CD4-positive, alpha-beta T cell treated with Interleukin-4 for 4 hours (primary cell): ENCODE data around the gene C20orf141.
"Not testable (repeated sequence)": the region's sequence is repeated elsewhere in the genome, so short reads cannot be mapped to it uniquely, and the experiment has no call there.

ENCODE experiments used
- DNase-seq: peaks from one replicate; pipeline ENCODE4 v3.0.0-alpha.2; 2020

Gene C20orf141

DNA sequence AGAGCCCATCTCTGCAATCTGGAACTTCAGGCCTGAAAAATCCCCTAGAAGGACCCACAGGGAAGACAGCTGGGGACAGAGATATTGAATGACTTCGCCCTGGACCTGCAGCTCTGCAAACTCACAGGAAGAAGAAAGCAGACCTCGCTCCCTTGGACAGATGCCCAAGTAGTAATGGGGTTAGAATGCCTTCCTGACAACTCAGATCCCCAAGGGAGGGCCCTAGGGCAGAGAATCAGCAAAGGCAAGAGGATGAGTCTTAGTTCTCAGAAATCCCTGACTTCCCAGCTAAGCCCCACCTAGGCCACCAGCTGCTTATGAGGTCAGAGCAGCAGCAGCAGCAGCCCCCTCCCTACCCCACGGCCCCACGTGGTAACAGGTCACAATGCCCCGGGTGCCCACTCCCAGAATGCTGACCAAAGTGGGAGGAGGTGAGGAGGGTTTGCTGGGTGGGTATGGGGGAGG lies at the start of gene C20orf141:
TSS of gene C20orf141 (plus strand) at position 401 of the 465 bp plus-strand sequence. CDS start 198 bp downstream, outside the sequence.
- no peak for DNase-seq

DNA sequence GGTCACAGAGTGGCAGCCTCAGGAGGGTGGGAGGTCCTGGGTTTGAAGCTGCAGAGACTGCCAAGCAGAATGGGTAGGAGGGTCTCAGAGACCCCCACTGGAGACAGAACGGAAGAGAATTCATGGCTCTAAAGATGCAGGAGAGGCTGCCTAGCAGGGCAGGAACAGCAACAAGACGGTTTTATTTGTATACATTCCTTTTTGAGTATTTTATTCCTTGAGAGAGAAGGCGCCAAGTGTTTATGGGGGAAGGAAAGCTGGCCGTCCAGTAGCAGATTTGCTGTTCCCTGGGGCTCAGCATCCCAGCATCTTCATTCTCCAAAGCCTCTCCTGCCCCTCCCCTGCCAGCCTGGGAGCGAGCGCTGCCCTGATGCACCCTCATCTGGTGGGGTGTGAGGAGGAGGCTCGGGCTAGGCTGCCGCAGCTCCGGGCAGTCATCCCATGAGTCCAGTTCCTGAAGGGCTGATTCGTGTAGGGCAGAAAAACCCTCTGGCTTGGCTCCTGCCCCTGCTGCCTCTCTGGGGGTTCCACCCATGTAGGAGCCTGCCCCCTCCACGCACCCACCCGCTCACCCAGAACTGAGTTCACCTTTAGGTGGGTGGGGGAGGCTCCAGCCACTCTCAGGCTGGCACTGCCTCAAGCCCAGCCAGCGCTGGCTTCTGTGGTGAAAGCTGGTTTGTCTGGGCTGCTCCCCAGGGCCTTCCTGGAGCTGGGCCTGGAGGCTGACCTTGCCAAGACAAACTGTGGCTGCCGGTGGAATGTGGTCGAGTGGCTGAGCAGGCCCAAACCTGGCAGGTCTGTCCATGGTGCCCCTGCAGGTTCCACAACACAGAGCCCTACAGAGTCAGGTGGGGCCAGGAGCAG lies 46.8 kb upstream of the C20orf141 start:
- no peak for DNase-seq

DNA sequence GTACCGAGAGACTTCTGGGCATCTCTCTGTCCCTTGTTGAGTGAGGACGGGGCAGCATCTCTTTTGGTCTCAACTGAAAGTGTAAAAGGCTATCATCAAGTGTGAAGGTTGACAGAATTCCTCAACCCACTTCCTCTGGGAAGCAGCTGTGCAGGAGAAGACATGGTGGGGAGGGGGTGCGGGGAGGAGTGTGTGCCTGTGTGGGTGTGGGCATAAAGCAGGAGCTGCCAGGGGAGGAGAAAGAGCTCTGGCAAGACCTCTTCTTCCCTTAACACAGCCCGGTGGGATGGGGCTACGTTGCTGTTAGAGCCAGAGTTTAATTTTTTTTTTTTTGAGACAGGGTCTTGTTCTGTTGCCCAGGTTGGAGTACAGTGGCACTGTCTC lies 46.2 kb upstream of the C20orf141 start:
- no peak for DNase-seq

DNA sequence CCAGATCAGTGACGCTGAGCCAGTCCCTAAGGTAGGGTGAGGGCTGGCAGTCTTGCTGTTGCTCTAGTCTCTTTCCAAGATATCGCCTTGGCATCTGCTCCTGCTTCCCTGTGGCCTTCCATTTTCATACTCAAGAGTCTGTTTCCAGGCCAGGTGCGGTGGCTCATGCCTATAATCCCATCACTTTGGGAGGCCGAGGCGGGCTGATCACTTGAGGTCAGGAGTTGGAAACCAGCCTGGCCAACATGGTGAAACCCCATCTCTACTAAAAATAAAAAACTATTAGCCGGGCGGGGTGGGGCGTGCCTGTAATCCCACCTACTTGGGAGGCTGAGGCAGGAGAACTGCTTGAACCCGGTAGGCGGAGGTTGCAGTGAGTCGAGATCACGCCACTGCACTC lies 44.7 kb upstream of the C20orf141 start:
- DNase-seq, result not testable (repeated sequence)

GRCh38 chr20:2771631-2772080 lies 43.1 kb upstream of the C20orf141 start:
- no peak for DNase-seq

DNA sequence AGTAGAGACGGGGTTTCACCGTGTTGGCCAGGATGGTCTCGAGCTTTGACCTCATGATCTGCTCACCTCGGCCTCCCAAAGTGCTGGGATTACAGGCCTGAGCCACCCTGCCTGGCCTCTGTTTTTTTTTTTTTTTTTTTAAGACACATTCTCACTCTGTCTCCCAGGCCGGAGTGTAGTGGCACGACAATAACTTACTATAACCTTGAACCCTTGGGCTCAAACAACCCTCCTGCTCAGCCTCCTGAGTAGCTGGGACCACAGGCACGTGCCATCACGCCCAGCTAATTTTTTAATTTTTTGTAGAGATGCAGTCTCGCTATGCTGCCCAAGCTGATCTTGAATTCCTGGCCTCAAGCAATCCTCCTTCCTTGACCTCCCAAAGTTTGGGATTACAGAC lies 41.0 kb upstream of the C20orf141 start:
- DNase-seq, result no peak

DNA sequence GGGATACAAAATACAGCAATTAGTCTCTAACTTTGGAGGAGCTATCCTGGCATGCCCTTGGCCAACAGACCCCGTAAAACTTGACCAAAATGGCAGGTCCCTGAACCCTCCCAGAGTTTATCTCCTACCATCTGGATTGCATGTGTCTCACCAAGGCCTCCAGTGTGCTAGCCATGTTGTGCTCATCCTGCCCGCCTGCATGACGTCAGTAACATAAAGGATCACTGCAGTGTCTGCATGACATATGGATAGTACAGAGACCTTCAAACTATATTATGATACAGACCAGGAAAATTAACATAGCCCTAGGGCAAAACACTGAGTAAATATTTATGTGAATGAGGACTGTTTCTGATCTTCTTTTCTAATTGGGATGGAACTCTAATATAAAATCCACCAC lies 39.6 kb upstream of the C20orf141 start:
- DNase-seq, result no peak

- no peak for DNase-seq
These were observed 36.0 kb upstream of the C20orf141 start for GRCh38 chr20:2778602-2779321.

DNA sequence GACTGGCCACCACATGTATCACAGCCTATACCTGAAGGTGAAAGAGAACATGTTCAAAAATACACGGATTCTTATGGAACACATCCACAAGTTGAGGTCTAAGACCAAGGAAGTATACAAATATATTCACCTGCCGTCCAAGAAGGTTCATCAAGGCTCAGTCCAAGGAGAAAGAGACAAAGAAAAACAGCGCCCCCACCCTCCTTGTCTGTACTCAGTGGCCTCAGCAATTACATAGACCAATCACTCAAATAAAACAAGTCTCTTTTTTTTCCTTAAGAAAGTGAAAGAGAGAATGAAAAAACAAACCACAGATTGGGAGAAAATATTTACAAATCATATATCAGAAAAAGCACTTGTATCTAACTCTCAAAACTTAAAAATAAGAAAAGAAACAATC lies 33.8 kb upstream of the C20orf141 start:
- no peak for DNase-seq

GRCh38 chr20:2783908-2784566 lies 30.8 kb upstream of the C20orf141 start:
- DNase-seq, result no peak

GRCh38 chr20:2793471-2793870 lies 21.3 kb upstream of the C20orf141 start:
- no peak for DNase-seq

DNA sequence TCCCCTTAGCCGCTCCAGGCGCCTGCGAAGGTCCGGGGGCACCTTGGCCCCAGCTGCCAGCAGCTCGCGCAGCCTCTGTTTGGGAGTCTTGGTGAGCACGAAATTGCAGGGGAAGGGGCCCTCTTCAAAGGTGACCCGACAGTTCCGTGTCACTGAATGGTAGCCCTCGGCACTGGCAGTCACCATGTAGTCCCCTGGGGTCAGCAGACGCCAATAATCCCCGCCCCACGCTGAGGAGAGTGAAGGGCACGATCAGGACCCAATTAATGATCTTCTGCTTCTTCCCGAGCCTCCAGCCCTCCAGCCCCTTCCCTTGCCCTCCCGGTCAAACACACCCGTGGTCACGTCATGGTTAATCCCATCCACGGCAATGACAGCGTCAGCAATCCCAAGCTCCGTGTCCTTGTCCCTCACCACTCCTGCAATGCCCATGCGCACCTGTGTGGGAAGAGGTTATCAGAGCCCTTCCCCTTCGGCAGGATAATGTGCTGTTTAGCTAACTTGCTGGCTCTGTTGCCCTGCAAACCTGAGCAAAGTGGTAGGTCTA lies 20.5 kb upstream of the C20orf141 start:
- no peak for DNase-seq

DNA sequence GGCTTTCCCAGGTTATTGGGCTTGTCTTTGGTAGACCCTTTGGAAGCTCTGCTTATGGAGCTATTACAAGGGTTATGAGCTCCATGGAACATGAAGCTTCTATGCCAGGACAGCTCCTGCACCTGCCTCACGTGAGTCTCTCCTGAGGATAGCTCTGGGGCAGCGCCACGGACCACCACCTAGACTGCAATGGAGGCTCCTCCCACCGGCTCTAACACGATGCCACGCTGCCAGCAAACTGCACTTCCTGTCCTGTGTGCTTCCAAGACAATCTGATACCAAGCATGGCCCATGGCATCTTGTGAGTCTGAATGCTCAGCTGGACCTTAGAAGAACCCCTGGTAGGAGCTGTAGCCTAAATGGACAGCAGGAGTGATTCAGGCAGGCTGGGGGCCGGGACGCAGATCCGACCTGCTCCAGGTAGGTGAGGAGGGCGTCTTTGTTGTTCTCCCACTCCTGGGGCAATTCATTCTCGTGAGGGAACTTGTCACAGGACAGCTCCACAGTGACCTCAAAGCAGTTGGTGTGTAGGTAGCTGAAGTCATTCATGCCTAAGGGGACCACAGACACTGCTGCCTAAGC lies 19.8 kb upstream of the C20orf141 start:
- DNase-seq, result no peak

- no peak for DNase-seq
These were observed 19.3 kb upstream of the C20orf141 start for GRCh38 chr20:2795451-2795850.

GRCh38 chr20:2796011-2796660 lies 18.7 kb upstream of the C20orf141 start:
- no peak for DNase-seq

- no peak for DNase-seq
These were observed 17.4 kb upstream of the C20orf141 start for GRCh38 chr20:2797136-2797983.

GRCh38 chr20:2798095-2798805 lies 16.5 kb upstream of the C20orf141 start:
- no peak for DNase-seq

- DNase-seq, result no peak
These were observed 16.0 kb upstream of the C20orf141 start for GRCh38 chr20:2798814-2799213.

DNA sequence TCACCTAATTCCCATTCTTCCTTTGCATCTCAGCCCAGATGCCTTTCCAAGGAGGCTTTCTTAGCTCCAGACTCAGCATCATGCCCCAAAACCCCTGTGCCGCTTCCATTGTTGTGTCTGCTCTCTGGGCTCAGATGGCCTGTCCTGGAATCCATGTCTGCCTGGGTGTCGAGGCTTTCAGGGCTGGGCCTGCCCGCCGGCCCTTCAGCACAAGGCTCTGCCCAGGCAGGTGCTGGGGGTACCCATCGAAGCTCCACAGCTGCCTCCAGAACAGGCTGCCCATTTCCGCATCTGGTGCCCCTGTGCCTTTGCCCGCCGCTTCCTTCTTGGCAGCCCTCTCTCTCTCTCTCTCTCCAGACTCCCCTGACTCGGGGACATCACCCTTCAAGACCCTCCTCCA lies 15.5 kb upstream of the C20orf141 start:
- no peak for DNase-seq

DNA sequence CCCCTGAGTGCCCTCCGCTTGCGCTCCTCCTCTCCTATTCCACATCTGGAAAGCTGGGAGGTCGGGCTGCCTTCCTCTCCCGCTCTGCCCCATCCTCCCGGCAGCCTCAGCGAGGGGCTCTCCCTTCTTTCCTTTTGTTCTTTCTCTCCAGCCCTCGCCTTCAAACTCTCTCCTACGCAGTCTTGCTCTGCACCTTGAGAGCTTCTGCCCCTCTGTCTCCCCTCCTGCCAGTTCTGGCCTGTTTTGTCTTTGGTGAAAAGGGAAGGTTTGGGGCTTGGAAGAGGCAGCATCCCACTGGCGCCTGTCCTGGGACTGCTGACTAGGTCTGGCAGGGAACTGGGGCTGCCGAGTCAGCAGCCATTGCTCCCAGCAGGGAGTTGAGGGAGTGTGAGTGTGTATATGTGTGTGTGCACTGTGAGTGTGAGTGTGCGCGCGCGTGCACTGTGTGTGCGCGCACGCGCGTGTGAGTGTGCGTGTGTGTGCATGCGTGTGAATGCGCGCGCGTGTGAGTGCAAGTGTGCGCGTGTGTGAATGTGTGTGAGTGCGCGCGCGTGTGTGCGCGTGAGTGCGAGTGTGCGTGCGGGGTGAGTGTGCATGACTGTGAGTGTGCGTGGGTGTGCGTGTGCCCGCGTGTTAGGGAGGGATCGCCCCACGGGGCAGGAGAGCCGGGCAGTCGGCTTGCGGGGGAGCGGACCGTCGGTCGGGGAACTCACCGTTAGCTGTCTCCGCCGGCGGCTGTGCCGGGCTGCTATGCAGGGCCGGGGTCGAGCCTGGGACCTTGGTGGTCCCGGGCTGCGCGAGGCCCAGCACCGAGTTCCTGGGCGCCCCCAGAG lies 14.9 kb upstream of the C20orf141 start:
- no peak for DNase-seq
